Endodermal cell (in vitro differentiated cells): ENCODE measurements around the gene MXRA7. TPM values are rescaled to one million over a fixed set of nuclear protein-coding genes. Genes with fewer than 3 reads are reported as not detected.
A peak's percentile ranks its signal among the peaks of the same experiment; 100 is the strongest.

Experiments used
- DNase-seq: peaks from one replicate; pipeline ENCODE4 v3.0.0-alpha.2; 2017
- H3K27ac ChIP-seq: 2 replicates; pipeline ENCODE4 v1.5.1; 2013; ENCODE audit warnings: mild to moderate bottlenecking, low read depth, low read length, moderate library complexity
- H3K27me3 ChIP-seq: 2 replicates; pipeline ENCODE4 v1.6.1; 2013; ENCODE audit warnings: mild to moderate bottlenecking, low read length, moderate library complexity; ENCODE audit not compliant: insufficient read depth, control insufficient read depth, poor library complexity, severe bottlenecking
- H3K36me3 ChIP-seq: 2 replicates; pipeline ENCODE4 v1.7.0; 2013; ENCODE audit warnings: mild to moderate bottlenecking, low read length, moderate library complexity; ENCODE audit not compliant: control insufficient read depth, insufficient read depth
- H3K4me1 ChIP-seq: one replicate; pipeline ENCODE4 v1.7.0; 2013; ENCODE audit warnings: low read length; ENCODE audit not compliant: control insufficient read depth, insufficient read depth
- H3K4me3 ChIP-seq: 2 replicates; pipeline ENCODE4 v1.5.1; 2013; ENCODE audit warnings: mild to moderate bottlenecking, low read length, moderate library complexity
- H3K9ac ChIP-seq: 2 replicates; pipeline ENCODE4 v1.6.1; 2013; ENCODE audit warnings: mild to moderate bottlenecking, low read length, moderate library complexity; ENCODE audit not compliant: poor library complexity, severe bottlenecking; ENCODE audit errors: extremely low read depth
- H3K9me3 ChIP-seq: 2 replicates; pipeline ENCODE4 v1.6.1; 2013; ENCODE audit warnings: mild to moderate bottlenecking, low read length, moderate library complexity; ENCODE audit not compliant: control insufficient read depth
- H3K27ac Mint-ChIP-seq: 2 replicates; pipeline ENCODE4 v1.8.0; 2020; ENCODE audit warnings: mixed read lengths
- H3K27me3 Mint-ChIP-seq: 2 replicates; pipeline ENCODE4 v1.8.0; 2021; ENCODE audit warnings: mild to moderate bottlenecking, mixed read lengths; ENCODE audit not compliant: insufficient read depth
- H3K36me3 Mint-ChIP-seq: 2 replicates; pipeline ENCODE4 v1.8.0; 2020; ENCODE audit warnings: low read depth, mixed read lengths
- H3K4me1 Mint-ChIP-seq: 2 replicates; pipeline ENCODE4 v1.8.0; 2020; ENCODE audit warnings: mixed read lengths
- H3K4me3 Mint-ChIP-seq: 2 replicates; pipeline ENCODE4 v1.8.0; 2020; ENCODE audit warnings: mild to moderate bottlenecking, moderate library complexity, mixed read lengths
- H3K9me3 Mint-ChIP-seq: 2 replicates; pipeline ENCODE4 v1.8.0; 2020; ENCODE audit warnings: mild to moderate bottlenecking, mixed read lengths
- WGBS, 2 experiments: methylation state at CpG; one replicate each; pipeline versions ENCODE4 v1.1.5 to v1.1.7; 2013; ENCODE audit warnings: missing lambda C conversion rate in 2 of 2, mixed read lengths in 1 of 2; ENCODE audit not compliant: insufficient coverage in 1 of 2, insufficient read length in 1 of 2; 5-methylcytosine and 5-hydroxymethylcytosine counted together
- total RNA-seq, 2 donors: library from RNA; stranded (reverse); fragmentation: NEBNext Ultra II Directional in 1 of 2; extraction: Animal tissue kit (Norgen Biotek cat#: 25700) in 1 of 2; gene quantifications; 2 replicates in 1 of 2; 3 replicates in 1 of 2; pipeline ENCODE4 v1.2.1, GENCODE V29; 2021
- TF ChIP-seq, protein P1 (sequence below): fragments of 200-600 bp; sonication (generic); conservative IDR thresholded peaks from 2 replicates; pipeline ENCODE4 v1.5.0; 2021; ENCODE audit warnings: antibody characterized with exemption, mild to moderate bottlenecking

Gene MXRA7
- total RNA-seq, 2 donors from 2014 or later: 61.6 to 77.1 TPM

GRCh38 chr17:76689859-76690258 lies 20.9 kb downstream of the MXRA7 start:
- Histone ChIP-seq H3K36me3 (no peaks in the 10 kb centered on the region), H3K9me3 (no peaks in the 10 kb centered on the region), H3K9ac (no peak overlapping the region), H3K4me3 (no peak overlapping the region), H3K4me1 (no peaks in the 10 kb centered on the region), H3K27ac (no peak overlapping the region), H3K27me3 (no peaks in the 10 kb centered on the region)
- DNase-seq: no peak
- WGBS, 2 experiments: 96% methylated on average over 11 of the region's 11 CpGs
- Mint-ChIP-seq H3K27ac (no peak overlapping the region), H3K36me3 (peaks cover 5% of the 10 kb centered on the region), H3K27me3 (no peaks in the 10 kb centered on the region), H3K4me3 (no peak overlapping the region), H3K4me1 (peaks cover 5% of the 10 kb centered on the region), H3K9me3 (no peaks in the 10 kb centered on the region)
- TF ChIP-seq, protein P1, sequence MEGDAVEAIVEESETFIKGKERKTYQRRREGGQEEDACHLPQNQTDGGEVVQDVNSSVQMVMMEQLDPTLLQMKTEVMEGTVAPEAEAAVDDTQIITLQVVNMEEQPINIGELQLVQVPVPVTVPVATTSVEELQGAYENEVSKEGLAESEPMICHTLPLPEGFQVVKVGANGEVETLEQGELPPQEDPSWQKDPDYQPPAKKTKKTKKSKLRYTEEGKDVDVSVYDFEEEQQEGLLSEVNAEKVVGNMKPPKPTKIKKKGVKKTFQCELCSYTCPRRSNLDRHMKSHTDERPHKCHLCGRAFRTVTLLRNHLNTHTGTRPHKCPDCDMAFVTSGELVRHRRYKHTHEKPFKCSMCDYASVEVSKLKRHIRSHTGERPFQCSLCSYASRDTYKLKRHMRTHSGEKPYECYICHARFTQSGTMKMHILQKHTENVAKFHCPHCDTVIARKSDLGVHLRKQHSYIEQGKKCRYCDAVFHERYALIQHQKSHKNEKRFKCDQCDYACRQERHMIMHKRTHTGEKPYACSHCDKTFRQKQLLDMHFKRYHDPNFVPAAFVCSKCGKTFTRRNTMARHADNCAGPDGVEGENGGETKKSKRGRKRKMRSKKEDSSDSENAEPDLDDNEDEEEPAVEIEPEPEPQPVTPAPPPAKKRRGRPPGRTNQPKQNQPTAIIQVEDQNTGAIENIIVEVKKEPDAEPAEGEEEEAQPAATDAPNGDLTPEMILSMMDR: no peak

GRCh38 chr17:76688165-76688622 lies 22.6 kb downstream of the MXRA7 start:
- peaks cover 7% of the 10 kb centered on the region for H3K4me1 Mint-ChIP-seq
- H3K4me3 Mint-ChIP-seq: no peak overlapping the region
- H3K36me3 Mint-ChIP-seq: peaks cover 8% of the 10 kb centered on the region
- H3K9ac ChIP-seq: no peak overlapping the region
- no peaks in the 10 kb centered on the region for H3K9me3 ChIP-seq
- H3K36me3 ChIP-seq: peaks cover 1% of the 10 kb centered on the region
- 95 to 96% methylated on average over 9 to 11 of the region's 11 CpGs for WGBS, 2 experiments
- H3K27me3 Mint-ChIP-seq: no peaks in the 10 kb centered on the region
- H3K27ac ChIP-seq: no peak overlapping the region
- peak overlapping the region; percentile 85 for H3K27ac Mint-ChIP-seq
- no peak overlapping the region for H3K4me3 ChIP-seq
- no peak for DNase-seq
- H3K9me3 Mint-ChIP-seq: no peaks in the 10 kb centered on the region
- H3K4me1 ChIP-seq: no peaks in the 10 kb centered on the region
- TF ChIP-seq, protein P1: no peak
- no peaks in the 10 kb centered on the region for H3K27me3 ChIP-seq

GRCh38 chr17:76687298-76688164 lies 23.2 kb downstream of the MXRA7 start:
- DNase-seq: no peak
- WGBS, 2 experiments: 79 to 89% methylated on average over 13 to 26 of the region's 26 CpGs
- no peak overlapping the region for H3K4me3 Mint-ChIP-seq
- H3K27me3 Mint-ChIP-seq: no peaks in the 10 kb centered on the region
- no peak overlapping the region for H3K9ac ChIP-seq
- no peaks in the 10 kb centered on the region for H3K4me1 ChIP-seq
- H3K4me1 Mint-ChIP-seq: peaks cover 7% of the 10 kb centered on the region
- H3K36me3 ChIP-seq: peaks cover 4% of the 10 kb centered on the region
- peak overlapping the region; percentile 85 for H3K27ac Mint-ChIP-seq
- no peaks in the 10 kb centered on the region for H3K9me3 ChIP-seq
- TF ChIP-seq, protein P1: no peak
- H3K9me3 Mint-ChIP-seq: no peaks in the 10 kb centered on the region
- H3K27ac ChIP-seq: no peak overlapping the region
- peaks cover 8% of the 10 kb centered on the region for H3K36me3 Mint-ChIP-seq
- H3K27me3 ChIP-seq: no peaks in the 10 kb centered on the region
- H3K4me3 ChIP-seq: no peak overlapping the region
